Measurements from ENCODE around the gene PLCG2. TPM values are rescaled to one million over a fixed set of nuclear protein-coding genes. Genes with fewer than 3 reads are reported as not detected.

PLCG2 gene
- total RNA-seq, 1 donor from 2014 or later = 47.7 TPM

DNA sequence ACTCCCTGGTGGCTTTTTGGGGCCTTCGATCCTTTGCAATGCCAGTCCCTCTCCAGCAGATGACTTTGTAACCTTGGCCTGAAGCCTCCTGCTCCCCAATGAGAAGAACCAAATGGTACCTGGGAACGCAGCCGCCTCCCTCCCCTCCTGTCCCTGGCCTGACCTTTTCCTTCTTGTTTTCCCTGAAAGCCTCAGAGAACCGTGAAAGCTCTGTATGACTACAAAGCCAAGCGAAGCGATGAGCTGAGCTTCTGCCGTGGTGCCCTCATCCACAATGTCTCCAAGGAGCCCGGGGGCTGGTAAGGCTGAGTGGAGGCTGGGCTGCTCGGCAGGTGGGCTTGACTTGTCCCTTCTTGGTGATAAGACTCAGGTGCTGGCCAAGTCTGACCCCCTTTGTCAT, 144.2 kb downstream of the PLCG2 start:
- H3K9me3 ChIP-seq = no peaks in the 10 kb centered on the region
- ATAC-seq = no peak
- peaks cover 66% of the 10 kb centered on the region for H3K36me3 ChIP-seq
- H3K27ac ChIP-seq = no peak overlapping the region
- TF ChIP-seq, protein P1, sequence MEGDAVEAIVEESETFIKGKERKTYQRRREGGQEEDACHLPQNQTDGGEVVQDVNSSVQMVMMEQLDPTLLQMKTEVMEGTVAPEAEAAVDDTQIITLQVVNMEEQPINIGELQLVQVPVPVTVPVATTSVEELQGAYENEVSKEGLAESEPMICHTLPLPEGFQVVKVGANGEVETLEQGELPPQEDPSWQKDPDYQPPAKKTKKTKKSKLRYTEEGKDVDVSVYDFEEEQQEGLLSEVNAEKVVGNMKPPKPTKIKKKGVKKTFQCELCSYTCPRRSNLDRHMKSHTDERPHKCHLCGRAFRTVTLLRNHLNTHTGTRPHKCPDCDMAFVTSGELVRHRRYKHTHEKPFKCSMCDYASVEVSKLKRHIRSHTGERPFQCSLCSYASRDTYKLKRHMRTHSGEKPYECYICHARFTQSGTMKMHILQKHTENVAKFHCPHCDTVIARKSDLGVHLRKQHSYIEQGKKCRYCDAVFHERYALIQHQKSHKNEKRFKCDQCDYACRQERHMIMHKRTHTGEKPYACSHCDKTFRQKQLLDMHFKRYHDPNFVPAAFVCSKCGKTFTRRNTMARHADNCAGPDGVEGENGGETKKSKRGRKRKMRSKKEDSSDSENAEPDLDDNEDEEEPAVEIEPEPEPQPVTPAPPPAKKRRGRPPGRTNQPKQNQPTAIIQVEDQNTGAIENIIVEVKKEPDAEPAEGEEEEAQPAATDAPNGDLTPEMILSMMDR (IDR thresholded peaks at IDR 0.05) = no peak
- H3K27me3 ChIP-seq (ENCODE audit: low read depth) = no peaks in the 10 kb centered on the region
- peaks cover 4% of the 10 kb centered on the region for H3K4me1 ChIP-seq
- no peak overlapping the region for H3K4me3 ChIP-seq
- intact Hi-C loops (cut with DNase I) = no loop called here
- DNase-seq = no peak

DNA sequence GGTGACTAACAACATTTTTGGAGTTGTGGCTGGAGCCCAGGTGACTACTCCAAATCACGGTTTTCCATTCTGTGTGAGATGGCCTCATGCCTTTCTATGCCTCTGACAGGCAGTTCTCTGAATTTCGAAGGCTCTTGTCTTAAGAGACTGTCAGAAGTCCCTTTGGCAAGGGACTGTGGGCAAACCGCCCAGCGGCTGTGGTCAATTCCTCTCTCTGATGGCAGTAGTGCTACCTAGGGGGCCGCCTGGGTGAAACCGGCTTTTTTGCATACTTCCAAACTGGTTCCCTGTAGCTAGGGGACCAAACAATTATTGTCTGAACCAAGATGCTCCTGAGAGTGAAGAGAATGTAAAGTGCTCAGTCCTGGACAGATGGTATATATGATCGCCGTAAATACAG, 145.9 kb downstream of the PLCG2 start:
- Histone ChIP-seq H3K36me3 (peaks cover 71% of the 10 kb centered on the region), H3K4me1 (peaks cover 4% of the 10 kb centered on the region), H3K9me3 (no peaks in the 10 kb centered on the region), H3K27ac (no peak overlapping the region), H3K27me3 (ENCODE audit: low read depth) (no peaks in the 10 kb centered on the region), H3K4me3 (no peak overlapping the region)
- DNase-seq (no peak), ATAC-seq (no peak)
- intact Hi-C loops (cut with DNase I) = no loop called here
- TF ChIP-seq, protein P1 (IDR thresholded peaks at IDR 0.05) = no peak

DNA sequence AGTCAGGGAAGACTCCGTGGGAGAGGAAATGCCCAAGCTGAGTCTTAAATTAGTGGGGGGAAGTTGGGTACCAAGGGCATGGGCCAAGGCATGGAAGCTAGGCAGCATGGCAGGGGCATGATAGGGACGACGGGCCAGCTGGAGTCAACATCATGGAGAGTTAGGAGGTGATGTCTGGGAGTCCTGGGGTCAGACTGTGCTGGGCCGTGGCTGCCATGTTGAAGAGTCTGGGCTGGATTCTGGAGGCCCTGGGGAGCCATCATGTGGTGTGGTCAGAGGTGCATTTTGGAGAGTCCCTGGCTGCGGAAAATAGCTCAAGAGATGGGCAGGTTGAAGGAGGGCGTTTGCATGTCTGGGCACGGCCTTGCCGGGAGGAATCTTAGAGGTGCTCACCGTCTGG, 146.9 kb downstream of the PLCG2 start:
- no peak for ATAC-seq

DNA sequence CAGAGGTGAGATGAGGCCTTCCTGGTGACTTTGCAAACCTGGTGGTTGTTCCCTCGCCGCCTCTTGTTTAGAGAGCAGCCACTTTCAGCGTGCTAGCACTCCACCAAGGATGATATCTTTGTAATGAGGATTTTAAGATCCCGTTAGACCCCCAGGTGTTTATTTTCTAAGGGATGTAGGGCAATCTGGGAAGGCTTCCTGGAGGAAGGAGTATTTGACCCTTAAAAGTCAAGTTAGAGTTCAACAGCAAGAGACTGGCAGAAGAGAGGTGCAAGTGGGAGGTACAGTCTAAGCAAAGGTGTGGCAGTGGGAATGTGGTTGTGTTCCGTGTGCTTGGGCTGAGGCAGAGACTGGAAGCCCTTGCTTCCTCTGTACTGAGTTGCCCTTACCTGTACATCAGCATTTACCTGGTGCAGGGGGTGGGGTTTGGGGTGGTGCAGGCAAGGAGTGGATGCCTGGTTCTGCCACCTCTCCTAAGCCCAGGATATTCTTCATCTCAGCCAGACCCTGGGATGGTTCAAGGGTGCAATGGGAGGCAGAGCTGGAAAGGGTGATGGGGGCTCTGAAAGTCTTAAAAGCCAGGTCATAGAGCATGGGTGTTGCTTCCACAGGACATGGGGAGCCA, 148.6 kb downstream of the PLCG2 start:
- Histone ChIP-seq H3K4me3 (no peak overlapping the region), H3K36me3 (peaks cover 65% of the 10 kb centered on the region), H3K27ac (no peak overlapping the region), H3K27me3 (ENCODE audit: low read depth) (no peaks in the 10 kb centered on the region), H3K4me1 (no peaks in the 10 kb centered on the region), H3K9me3 (no peaks in the 10 kb centered on the region)
- intact Hi-C loops (cut with DNase I) = no loop called here
- DNase-seq = no peak
- TF ChIP-seq, protein P1 (IDR thresholded peaks at IDR 0.05) = no peak
- no peak for ATAC-seq

More for the DNA sequence above, 146.9 kb downstream of the PLCG2 start:
- TF ChIP-seq, protein P1 (IDR thresholded peaks at IDR 0.05) = no peak
- DNase-seq = no peak
- peaks cover 65% of the 10 kb centered on the region for H3K36me3 ChIP-seq
- intact Hi-C loops (cut with DNase I) = no loop called here
- H3K27ac ChIP-seq = no peak overlapping the region
- no peaks in the 10 kb centered on the region for H3K9me3 ChIP-seq
- H3K27me3 ChIP-seq (ENCODE audit: low read depth) = no peaks in the 10 kb centered on the region
- peaks cover 4% of the 10 kb centered on the region for H3K4me1 ChIP-seq
- no peak overlapping the region for H3K4me3 ChIP-seq

DNA sequence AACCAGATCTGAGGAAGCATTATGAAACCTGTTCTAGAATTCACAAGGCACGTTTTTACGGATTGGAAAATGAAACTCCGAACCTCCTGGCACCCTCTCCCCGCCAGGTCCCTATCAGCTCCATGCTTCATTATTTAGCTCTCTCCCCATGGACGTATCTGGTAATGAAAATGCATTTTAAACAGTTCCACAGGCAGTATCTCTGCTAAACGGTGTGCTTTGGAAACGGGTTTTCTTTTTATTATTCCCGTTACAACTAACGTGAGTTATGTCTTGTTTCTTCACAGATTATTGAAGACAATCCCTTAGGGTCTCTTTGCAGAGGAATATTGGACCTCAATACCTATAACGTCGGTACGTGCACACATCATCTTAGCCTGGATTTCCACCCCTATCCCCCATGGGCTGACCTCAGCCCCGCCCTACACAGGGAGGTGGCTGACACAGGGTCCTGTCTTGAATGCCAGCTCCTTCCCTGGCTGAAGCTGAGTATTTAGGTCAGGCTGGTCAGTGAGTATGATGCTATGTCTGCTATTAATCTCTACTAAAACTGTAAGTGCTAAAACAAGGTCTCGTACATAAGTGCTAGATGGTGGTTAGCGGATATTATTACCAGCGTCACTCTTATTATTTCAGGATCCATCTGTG, 149.3 kb downstream of the PLCG2 start:
- H3K4me3 ChIP-seq = no peak overlapping the region
- peaks cover 63% of the 10 kb centered on the region for H3K36me3 ChIP-seq
- DNase-seq = no peak
- no peak for ATAC-seq
- no peak overlapping the region for H3K27ac ChIP-seq
- no peaks in the 10 kb centered on the region for H3K27me3 ChIP-seq (ENCODE audit: low read depth)
- TF ChIP-seq, protein P1 (IDR thresholded peaks at IDR 0.05) = no peak
- no peaks in the 10 kb centered on the region for H3K4me1 ChIP-seq
- intact Hi-C loops (cut with DNase I) = no loop called here
- no peaks in the 10 kb centered on the region for H3K9me3 ChIP-seq
